GM04504 (cell line): ENCODE measurements around the gene TSR1.
"Not testable (repeated sequence)": the region's sequence is repeated elsewhere in the genome, so short reads cannot be mapped to it uniquely, and the experiment has no call there.

Experiments
- DNase-seq: peaks from one replicate; pipeline ENCODE4 v3.0.0-alpha.2; 2012; ENCODE audit warnings: low read depth

Gene TSR1

DNA sequence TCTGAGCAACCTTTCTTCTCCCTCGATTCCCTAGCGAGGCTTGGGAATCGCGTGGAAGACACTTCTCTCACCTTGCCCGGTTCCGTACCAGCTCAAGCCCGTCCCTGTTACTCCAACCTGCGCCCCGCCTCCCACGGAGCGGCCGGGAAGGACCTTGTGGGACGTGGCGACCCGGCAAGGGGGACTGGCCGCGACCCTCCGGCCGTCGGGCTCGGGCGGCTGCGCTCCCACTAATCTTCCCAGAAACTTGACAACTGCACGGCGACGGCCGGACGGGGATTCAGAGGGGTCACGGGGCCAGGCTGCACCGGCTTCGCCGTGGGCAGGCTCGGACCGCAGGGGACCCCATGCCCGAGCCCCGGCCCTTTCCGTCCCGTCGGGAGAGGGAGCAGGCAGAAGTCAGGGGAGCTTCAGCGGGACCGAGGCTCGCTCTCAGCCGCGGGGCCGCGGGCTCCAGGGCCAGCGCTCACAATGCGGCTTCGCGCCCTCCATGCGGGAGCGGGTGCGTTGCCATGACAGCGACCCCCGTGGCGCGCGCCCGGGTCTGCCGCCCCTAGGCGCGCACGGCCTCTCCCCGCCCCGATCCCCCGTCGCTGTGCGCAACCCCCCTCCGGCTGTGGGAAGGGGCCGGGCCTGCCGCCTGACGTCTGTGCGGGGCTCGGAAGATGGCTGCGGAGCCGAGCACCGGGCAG lies 741 bp upstream of the TSR1 start, which contains the start of gene SGSM2:
SGSM2 (plus strand) TSS at position 650 of the 692 bp plus-strand sequence. CDS start 188 bp downstream, outside the sequence.
- DNase-seq = no peak

GRCh38 chr17:2335726-2336214 lies 487 bp downstream of the TSR1 start:
- no peak for DNase-seq

DNA sequence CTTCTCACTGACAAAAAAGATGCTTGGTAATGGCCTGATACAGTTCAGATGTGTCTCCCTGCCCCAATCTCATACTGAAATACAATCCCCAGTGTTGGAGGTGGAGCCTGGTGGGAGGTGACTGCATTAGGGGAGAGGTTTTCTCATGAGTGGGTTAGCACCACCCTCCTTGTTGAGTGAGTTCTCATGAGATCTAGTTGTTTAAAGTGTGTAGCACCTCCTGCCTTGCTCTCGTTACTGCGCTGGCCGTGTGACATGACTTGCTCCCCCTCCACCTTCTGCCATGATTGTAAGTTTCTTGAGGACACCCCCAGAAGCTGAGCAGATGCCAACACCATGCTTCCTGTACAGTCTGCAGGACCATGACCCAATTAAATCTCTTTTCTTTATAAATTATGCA lies 5.0 kb downstream of the TSR1 start:
- no peak for DNase-seq

- DNase-seq = no peak
Observed at GRCh38 chr17:2323629-2324314, 12.5 kb downstream of the TSR1 start.

DNA sequence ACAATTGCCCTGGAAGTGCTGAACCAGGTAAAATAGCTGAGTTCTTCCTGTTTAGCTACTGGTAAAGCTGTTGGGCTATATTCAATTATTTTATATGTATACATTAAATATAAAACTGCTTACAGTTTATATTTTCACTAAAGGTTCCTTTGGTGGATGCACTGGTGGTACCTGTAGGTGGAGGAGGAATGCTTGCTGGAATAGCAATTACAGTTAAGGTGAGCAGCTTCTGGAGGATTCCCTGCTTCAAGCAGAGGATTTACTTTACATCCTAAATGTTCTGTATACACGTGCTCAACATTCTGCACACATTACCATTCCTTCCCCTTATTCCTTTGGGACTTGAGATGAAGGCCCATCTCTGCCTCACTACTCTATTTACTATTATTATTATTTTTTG lies 14.9 kb downstream of the TSR1 start:
- no peak for DNase-seq

- no peak for DNase-seq
Observed at GRCh38 chr17:2319051-2319450, 17.2 kb downstream of the TSR1 start.

GRCh38 chr17:2317796-2318195 lies 18.5 kb downstream of the TSR1 start:
- no peak for DNase-seq

- DNase-seq = not testable (repeated sequence)
Observed at GRCh38 chr17:2316916-2317205, 19.4 kb downstream of the TSR1 start.

DNA sequence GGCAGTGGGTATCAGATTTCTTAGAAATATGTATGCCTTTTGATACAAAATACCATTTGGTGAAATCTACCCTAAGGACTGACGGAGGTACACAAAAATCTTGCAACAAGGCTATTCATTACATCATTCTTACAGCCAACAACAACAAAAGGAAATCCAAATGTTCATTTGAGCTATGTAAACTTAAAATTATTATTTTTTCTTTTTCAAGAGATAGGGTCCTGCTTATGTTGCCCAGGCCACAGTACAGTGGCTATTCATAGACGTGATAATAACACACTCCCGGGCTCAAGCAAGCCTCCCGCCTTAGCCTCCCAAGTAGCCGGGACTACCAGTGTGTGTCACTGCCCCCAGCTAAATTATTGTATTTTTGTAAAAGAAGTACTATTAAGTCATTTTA lies 23.5 kb downstream of the TSR1 start:
- no peak for DNase-seq

DNA sequence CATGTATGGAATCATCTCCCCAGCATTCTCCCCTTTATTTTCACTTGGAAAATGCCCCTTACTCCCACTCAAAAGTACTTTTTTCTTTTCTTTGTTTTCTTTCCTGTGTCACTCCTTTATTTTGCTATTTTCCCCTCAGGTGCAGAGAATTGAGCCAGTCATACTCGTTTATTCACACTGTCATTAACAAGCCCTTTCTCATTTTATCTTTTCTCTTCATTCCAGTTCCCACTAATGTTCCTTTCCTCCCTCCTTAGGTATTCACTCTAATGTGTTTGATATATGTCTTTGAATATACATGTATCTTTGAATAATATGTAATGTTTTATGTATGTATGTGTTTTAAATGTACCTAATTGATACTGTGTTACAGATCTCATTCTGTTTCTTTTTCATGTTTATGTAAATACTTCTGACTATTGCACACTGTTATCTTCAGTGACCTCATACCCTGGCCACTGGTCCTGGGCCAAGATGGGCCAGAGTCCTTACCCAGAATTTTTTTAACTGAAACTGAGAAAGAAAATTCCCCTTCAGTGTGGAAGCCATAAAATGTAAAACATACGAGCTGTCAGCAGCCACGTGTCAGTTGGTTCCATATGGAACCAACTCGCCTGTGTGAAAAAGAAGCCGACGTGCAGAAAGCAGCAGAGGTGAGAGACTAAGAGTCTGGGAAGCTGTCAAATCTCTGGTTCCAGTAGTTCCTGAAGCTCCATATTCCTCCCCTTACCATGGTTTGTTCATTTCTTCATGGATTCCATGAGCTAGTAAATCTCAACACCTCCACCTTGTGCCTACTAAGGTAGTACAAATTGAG lies 26.7 kb downstream of the TSR1 start:
- peak; percentile 7 for DNase-seq

DNA sequence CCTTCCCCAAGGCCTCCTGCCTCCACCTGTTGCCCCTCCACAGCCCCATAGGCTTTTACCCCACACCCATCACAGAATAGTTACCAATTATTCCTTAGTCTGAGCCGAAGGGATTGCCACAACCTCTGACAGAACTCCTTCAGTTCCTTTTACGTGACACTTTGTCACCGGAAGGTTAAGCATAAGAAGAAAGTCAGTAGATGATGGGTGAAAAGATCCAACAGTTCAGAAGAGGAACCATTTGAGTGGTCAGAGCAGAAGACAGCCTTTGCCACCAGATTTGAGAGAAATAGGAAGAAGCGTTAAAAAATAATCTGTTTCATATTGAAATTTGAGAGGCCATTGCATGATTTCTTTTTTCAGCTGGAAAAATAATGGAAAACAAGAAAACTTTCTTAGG lies 31.3 kb downstream of the TSR1 start:
- DNase-seq = no peak

- peak; percentile 79 for DNase-seq
Observed at GRCh38 chr17:2303204-2304188, 32.8 kb downstream of the TSR1 start, which contains the start of the genes SMG6 and SRR. Gene SMG6, minus strand, starts transcription at chr17:2303785. Its CDS starts 65 bp downstream, at chr17:2303720. Gene SRR, plus strand, starts transcription at chr17:2303950. Its CDS starts 11,611 bp downstream, at chr17:2315561.

GRCh38 chr17:2302778-2303203 lies 33.5 kb downstream of the TSR1 start:
- DNase-seq = no peak

- DNase-seq = no peak
Observed at GRCh38 chr17:2299756-2300155, 36.5 kb downstream of the TSR1 start.

DNA sequence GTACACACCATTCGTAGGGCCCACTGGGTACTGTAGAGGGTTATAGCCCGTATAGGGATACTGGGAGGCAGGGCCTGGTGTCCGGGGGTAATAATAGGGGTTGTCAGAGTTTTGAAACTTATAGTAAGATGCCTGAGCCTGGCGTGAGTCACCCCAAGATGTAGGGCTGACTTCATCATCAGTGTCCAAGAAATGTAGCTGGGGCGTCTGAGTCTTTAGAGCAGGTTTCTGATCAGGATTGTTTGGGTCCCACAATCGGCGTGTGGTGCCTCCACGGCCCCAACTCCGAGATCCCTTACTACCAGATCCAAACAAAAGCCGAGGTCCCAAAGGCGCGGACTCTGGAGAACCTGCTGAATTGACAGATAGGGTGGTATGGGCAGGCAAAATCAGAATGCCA lies 37.1 kb downstream of the TSR1 start:
- no peak for DNase-seq

GRCh38 chr17:2297023-2297422 lies 39.2 kb downstream of the TSR1 start:
- DNase-seq = no peak

DNA sequence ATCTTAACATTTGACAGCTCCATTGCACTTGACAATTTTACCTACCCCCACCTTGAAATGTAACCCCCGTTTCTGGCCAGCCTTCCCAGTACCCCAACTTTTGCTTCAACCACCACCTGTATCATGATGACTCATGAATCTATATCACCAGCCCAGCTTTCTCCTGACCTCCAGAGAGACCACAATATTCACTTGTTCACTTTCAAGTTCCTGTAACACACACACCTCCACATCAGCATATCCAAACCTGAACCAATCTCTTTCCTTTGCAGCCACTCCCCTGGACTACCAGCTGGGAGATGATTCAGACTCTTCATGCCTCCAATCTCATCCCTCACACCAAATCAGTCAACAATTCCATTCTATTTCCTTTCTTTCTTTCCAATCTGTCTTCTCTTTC lies 40.7 kb downstream of the TSR1 start:
- DNase-seq = no peak

DNA sequence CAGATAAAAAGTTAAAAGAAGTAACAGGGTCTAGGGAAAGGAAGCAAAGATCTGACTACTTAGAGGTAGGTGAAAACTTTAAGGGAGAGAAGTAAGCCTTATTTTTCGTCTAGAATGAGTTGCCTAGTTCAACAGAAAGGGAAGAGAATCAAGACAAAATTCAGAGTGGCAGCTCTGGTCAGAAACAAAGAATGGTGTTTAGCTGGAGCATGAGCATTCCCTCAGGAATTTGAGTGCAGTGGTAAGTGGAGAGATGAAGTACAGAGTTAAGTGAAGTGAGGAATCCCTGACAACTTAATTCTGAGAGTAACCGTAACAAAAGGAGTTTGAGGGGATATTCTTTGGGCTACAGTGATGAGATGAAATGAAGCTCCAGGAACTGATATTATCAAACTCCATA lies 44.2 kb downstream of the TSR1 start:
- no peak for DNase-seq

DNA sequence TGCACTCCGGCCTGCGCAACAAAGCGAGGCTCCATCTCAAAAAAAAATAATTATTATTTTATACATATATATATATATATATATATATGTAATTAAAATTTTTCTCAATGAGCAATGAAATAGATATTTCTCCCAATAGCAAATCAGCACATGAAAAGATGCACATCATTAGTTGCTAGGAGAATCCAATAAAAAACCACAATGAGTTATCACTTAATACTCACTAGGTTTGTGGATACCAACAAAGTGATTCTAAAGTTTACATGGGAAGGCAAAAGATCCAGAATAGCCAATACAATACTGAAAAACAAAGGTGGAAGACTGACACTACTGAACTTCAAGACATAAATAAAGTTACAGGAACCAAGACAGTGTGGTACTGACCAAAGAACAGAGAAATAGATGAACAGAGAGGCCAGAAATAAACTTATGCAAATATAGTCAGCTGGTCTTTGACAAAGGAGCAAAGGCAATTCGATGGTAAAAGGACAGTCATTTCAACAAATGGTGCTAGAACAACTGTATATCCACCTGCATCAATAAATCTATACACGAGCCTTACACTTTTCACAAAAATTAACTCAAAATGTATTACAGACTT lies 46.3 kb downstream of the TSR1 start:
- DNase-seq = no peak

- DNase-seq = no peak
Observed at GRCh38 chr17:2283302-2283701, 53.0 kb downstream of the TSR1 start.

- DNase-seq = peak; percentile 76
Observed at GRCh38 chr17:2282297-2282873, 53.9 kb downstream of the TSR1 start.
